H1 (cell line): ENCODE measurements around the gene SLC25A22. TPM values are rescaled to one million over a fixed set of nuclear protein-coding genes. Genes with fewer than 3 reads are reported as not detected.

Experiments used
- CBX8 ChIP-seq: fragments of 300-800, 300-1000 bp; sonication (generic); IDR thresholded peaks from 2 replicates; pipeline ENCODE4 v1.7.1; 2016; ENCODE audit warnings: low read depth, low read length, borderline replicate concordance
- CEBPB ChIP-seq: IDR thresholded peaks from 2 replicates; pipeline ENCODE4 v1.6.1; 2012; ENCODE audit warnings: low read depth, low read length
- POLR2AphosphoS5 ChIP-seq: IDR thresholded peaks from 2 replicates; pipeline ENCODE4 v1.6.1; 2011; ENCODE audit warnings: low read depth, low read length
- polyA plus RNA-seq, 7 experiments: library from polyadenylated mRNA; depleted of rRNA in 3 of 7; stranded (reverse) in 5 of 7; unstranded in 2 of 7; fragments of >200 nt in 5 of 7; fragments of 200-250 nt in 2 of 7; gene quantifications; 1 replicate in 5 of 7; 2 replicates in 1 of 7; 4 replicates in 1 of 7; pipeline versions ENCODE4 v1.2.1 to v1.2.3, GENCODE V29; 2011 to 2013; ENCODE audit warnings: missing spikeins in 2 of 7, mixed read lengths in 2 of 7
- total RNA-seq: library from RNA; stranded (reverse); fragmentation: NEBNext Ultra II Directional; extraction: Animal tissue kit (Norgen Biotek cat#: 25700); gene quantifications from 2 replicates; pipeline ENCODE4 v1.2.1, GENCODE V29; 2021

SLC25A22 gene
- total and polyA plus RNA-seq, 2 of the 8 experiments (the other 6 are each of a cell fraction or from before 2014, with no cell fraction given): 31.5 to 48.0 TPM

GRCh38 chr11:820655-821511, 22.8 kb upstream of the SLC25A22 start (continued):
- TF ChIP-seq CBX8 (no peak), CEBPB (no peak), POLR2AphosphoS5 (no peak)
